Left renal pelvis (tissue), 4 donors: ENCODE results near the gene C10orf90. TPM values are rescaled to one million over a fixed set of nuclear protein-coding genes. Genes with fewer than 3 reads are reported as not detected.
"Not testable (repeated sequence)": the region's sequence is repeated elsewhere in the genome, so short reads cannot be mapped to it uniquely, and the experiment has no call there.

Experiments
- DNase-seq, 4 donors: peaks; one replicate each; pipeline ENCODE4 v3.0.0-alpha.2; 2013; ENCODE audit warnings: low read depth in 4 of 4, low spot score in 3 of 4
- polyA plus RNA-seq, 4 donors: library from polyadenylated mRNA; unstranded; fragments of 120-200 nt; gene quantifications; one replicate each; pipeline ENCODE4 v1.2.1, GENCODE V29; 2013; ENCODE audit not compliant: insufficient read length in 4 of 4

C10orf90 gene
- polyA plus RNA-seq, 4 donors: 0.23 to 0.86 (median 0.43) TPM

- DNase-seq: no peak
These were observed 119.3 kb downstream of the C10orf90 start for GRCh38 chr10:126551202-126551601.

- DNase-seq: not testable (repeated sequence)
These were observed 119.9 kb downstream of the C10orf90 start for GRCh38 chr10:126550586-126550985.

- no peak for DNase-seq
These were observed 121.1 kb downstream of the C10orf90 start for GRCh38 chr10:126549344-126549743.

GRCh38 chr10:126544565-126544964 is 125.9 kb downstream of the C10orf90 start:
- DNase-seq: no peak

- DNase-seq: no peak
These were observed 131.9 kb downstream of the C10orf90 start for GRCh38 chr10:126538439-126539135.

- no peak for DNase-seq
These were observed 133.8 kb downstream of the C10orf90 start for GRCh38 chr10:126536656-126537055.

- DNase-seq: no peak
These were observed 134.3 kb downstream of the C10orf90 start for GRCh38 chr10:126536148-126536547.

GRCh38 chr10:126533644-126534043 is 136.8 kb downstream of the C10orf90 start:
- no peak for DNase-seq

- no peak for DNase-seq
These were observed 142.1 kb downstream of the C10orf90 start for GRCh38 chr10:126528315-126528835.

GRCh38 chr10:126527645-126528314 is 142.7 kb downstream of the C10orf90 start:
- DNase-seq: no peak

- DNase-seq: no peak
These were observed 145.2 kb downstream of the C10orf90 start for GRCh38 chr10:126525326-126525725.

- no peak for DNase-seq
These were observed 146.0 kb downstream of the C10orf90 start for GRCh38 chr10:126524526-126524925.

GRCh38 chr10:126523071-126523470 is 147.4 kb downstream of the C10orf90 start:
- DNase-seq: no peak

GRCh38 chr10:126521399-126521798 is 149.1 kb downstream of the C10orf90 start:
- no peak for DNase-seq

- no peak for DNase-seq
These were observed 149.7 kb downstream of the C10orf90 start for GRCh38 chr10:126520751-126521317.

- no peak for DNase-seq
These were observed 150.5 kb downstream of the C10orf90 start for GRCh38 chr10:126519992-126520391.

GRCh38 chr10:126519185-126519584 is 151.3 kb downstream of the C10orf90 start:
- no peak for DNase-seq

GRCh38 chr10:126518218-126519080 is 152.0 kb downstream of the C10orf90 start:
- DNase-seq: no peak

- DNase-seq: no peak
These were observed 154.0 kb downstream of the C10orf90 start for GRCh38 chr10:126516515-126516914.

GRCh38 chr10:126511917-126512479 is 158.5 kb downstream of the C10orf90 start:
- no peak for DNase-seq
